ENCODE results near the gene WDTC1.
"Not testable (repeated sequence)": the region's sequence is repeated elsewhere in the genome, so short reads cannot be mapped to it uniquely, and the experiment has no call there.

DNA sequence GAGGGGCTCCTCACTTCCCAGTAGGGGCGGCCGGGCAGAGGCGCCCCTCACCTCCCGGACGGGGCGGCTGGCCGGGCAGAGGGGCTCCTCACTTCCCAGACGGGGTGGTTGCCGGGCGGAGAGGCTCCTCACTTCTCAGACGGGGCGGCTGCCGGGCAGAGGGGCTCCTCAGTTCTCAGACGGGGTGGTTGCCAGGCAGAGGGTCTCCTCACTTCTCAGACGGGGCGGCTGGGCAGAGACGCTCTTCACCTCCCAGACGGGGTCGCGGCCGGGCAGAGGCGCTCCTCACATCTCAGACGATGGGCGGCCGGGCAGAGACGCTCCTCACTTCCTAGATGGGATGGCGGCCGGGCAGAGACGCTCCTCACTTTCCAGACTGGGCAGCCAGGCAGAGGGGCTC is 54.7 kb downstream of the WDTC1 start:
- TF ChIP-seq, protein P1, sequence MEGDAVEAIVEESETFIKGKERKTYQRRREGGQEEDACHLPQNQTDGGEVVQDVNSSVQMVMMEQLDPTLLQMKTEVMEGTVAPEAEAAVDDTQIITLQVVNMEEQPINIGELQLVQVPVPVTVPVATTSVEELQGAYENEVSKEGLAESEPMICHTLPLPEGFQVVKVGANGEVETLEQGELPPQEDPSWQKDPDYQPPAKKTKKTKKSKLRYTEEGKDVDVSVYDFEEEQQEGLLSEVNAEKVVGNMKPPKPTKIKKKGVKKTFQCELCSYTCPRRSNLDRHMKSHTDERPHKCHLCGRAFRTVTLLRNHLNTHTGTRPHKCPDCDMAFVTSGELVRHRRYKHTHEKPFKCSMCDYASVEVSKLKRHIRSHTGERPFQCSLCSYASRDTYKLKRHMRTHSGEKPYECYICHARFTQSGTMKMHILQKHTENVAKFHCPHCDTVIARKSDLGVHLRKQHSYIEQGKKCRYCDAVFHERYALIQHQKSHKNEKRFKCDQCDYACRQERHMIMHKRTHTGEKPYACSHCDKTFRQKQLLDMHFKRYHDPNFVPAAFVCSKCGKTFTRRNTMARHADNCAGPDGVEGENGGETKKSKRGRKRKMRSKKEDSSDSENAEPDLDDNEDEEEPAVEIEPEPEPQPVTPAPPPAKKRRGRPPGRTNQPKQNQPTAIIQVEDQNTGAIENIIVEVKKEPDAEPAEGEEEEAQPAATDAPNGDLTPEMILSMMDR (IDR thresholded peaks at IDR 0.05): not testable (repeated sequence)
- not testable (repeated sequence) for TF ChIP-seq POLR2A (IDR thresholded peaks at IDR 0.05)
